Mammary epithelial cell (primary cell): Measurements from ENCODE around the gene FGA.

Experiments
- CTCF ChIP-seq, 2 donors: IDR thresholded peaks in 1 of 2; conservative IDR thresholded peaks in 1 of 2; 2 replicates each; pipeline ENCODE4 v1.5.1; 2011 to 2012; ENCODE audit warnings: inconsistent platforms in 2 of 2, low read length in 2 of 2, mild to moderate bottlenecking in 2 of 2, control low read depth in 1 of 2, low read depth in 1 of 2; ENCODE audit not compliant: insufficient read depth in 1 of 2; ENCODE audit errors: extremely low read depth in 1 of 2
- EZH2 ChIP-seq: IDR thresholded peaks from 2 replicates; pipeline ENCODE4 v1.6.1; 2012; ENCODE audit warnings: low read length, inconsistent platforms, borderline replicate concordance

DNA sequence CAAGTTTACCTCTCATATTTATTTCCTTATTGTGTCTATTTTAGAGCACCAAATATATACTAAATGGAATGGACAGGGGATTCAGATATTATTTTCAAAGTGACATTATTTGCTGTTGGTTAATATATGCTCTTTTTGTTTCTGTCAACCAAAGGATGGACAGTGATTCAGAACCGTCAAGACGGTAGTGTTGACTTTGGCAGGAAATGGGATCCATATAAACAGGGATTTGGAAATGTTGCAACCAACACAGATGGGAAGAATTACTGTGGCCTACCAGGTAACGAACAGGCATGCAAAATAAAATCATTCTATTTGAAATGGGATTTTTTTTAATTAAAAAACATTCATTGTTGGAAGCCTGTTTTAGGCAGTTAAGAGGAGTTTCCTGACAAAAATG is 21.5 kb downstream of the FGA start:
- TF ChIP-seq CTCF (conservative IDR thresholded peaks at IDR 0.05 in 1 of 2, IDR thresholded peaks at IDR 0.05 in 1 of 2; ENCODE audit: extremely low read depth in 1 of 2, insufficient read depth in 1 of 2, low read depth in 1 of 2, low read length in 2 of 2) = no peak
- TF ChIP-seq EZH2 = no peak
